ENCODE data around the gene CFAP57.

CFAP57 gene

GRCh38 chr1:43147625-43148327 is 24.4 kb upstream of the CFAP57 start:
- DNase-seq (ENCODE audit: low read depth): no peak
- no peak overlapping the region for H3K4me3 ChIP-seq (ENCODE audit: low read depth, low read length)
- TF ChIP-seq CTCF (IDR thresholded peaks at IDR 0.05; ENCODE audit: low read depth, low read length, missing control alignments): no peak

- H3K4me3 ChIP-seq (ENCODE audit: low read depth, low read length): no peak overlapping the region
- no peak for DNase-seq (ENCODE audit: low read depth)
- no peak for TF ChIP-seq CTCF (IDR thresholded peaks at IDR 0.05; ENCODE audit: low read depth, low read length, missing control alignments)
Measured at GRCh38 chr1:43149889-43150288, 22.2 kb upstream of the CFAP57 start.

- DNase-seq (ENCODE audit: low read depth): no peak
- no peak overlapping the region for H3K4me3 ChIP-seq (ENCODE audit: low read depth, low read length)
- no peak for TF ChIP-seq CTCF (IDR thresholded peaks at IDR 0.05; ENCODE audit: low read depth, low read length, missing control alignments)
Measured at GRCh38 chr1:43152866-43153265, 19.3 kb upstream of the CFAP57 start.

- DNase-seq (ENCODE audit: low read depth): no peak
- no peak for TF ChIP-seq CTCF (IDR thresholded peaks at IDR 0.05; ENCODE audit: low read depth, low read length, missing control alignments)
- H3K4me3 ChIP-seq (ENCODE audit: low read depth, low read length): no peak overlapping the region
Measured at GRCh38 chr1:43153443-43153842, 18.7 kb upstream of the CFAP57 start.

GRCh38 chr1:43156026-43156425 is 16.1 kb upstream of the CFAP57 start:
- H3K4me3 ChIP-seq (ENCODE audit: low read depth, low read length): no peak overlapping the region
- no peak for TF ChIP-seq CTCF (IDR thresholded peaks at IDR 0.05; ENCODE audit: low read depth, low read length, missing control alignments)
- DNase-seq (ENCODE audit: low read depth): no peak

GRCh38 chr1:43165162-43165561 is 7.0 kb upstream of the CFAP57 start:
- H3K4me3 ChIP-seq (ENCODE audit: low read depth, low read length): no peak overlapping the region
- no peak for TF ChIP-seq CTCF (IDR thresholded peaks at IDR 0.05; ENCODE audit: low read depth, low read length, missing control alignments)
- DNase-seq (ENCODE audit: low read depth): no peak

- TF ChIP-seq CTCF (IDR thresholded peaks at IDR 0.05; ENCODE audit: low read depth, low read length, missing control alignments): no peak
- no peak overlapping the region for H3K4me3 ChIP-seq (ENCODE audit: low read depth, low read length)
- no peak for DNase-seq (ENCODE audit: low read depth)
Measured at GRCh38 chr1:43165765-43166164, 6.4 kb upstream of the CFAP57 start.
